HG02973 (cell line): ENCODE measurements around the gene HSPA2.
A peak's percentile ranks its signal among the peaks of the same experiment; 100 is the strongest.

Source experiments
- ATAC-seq: cut with Tn5 transposase; IDR thresholded peaks from one replicate; pipeline ENCODE4 v1.9.1; 2021; ENCODE audit warnings: moderate library complexity; ENCODE audit not compliant: unreplicated experiment

Gene HSPA2

GRCh38 chr14:64540208-64541202 lies at the start of gene HSPA2:
HSPA2 (plus strand) TSS chr14:64540741; CDS start chr14:64540850, 109 bp downstream.
- peak; percentile 92 for ATAC-seq

GRCh38 chr14:64491637-64492036 lies 48.9 kb upstream of the HSPA2 start:
- ATAC-seq, result no peak

DNA sequence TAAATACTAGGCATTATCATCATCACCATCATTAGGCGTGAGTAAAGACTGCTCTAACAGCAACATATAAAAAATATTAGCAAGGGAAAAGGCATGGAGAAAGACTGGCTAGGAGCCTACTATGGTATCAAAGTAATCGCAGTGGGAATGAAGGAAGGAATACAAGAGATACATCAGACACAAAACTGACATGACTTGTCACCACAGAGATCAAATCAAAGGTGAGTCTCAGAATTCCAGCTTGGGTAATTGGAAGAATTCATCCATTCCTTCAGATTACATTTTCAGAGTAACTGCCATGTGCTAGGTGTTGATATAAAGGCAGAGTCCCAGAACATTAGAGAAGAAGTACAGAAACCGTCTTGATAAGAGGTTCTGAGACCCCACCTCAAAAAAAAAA lies 47.1 kb upstream of the HSPA2 start:
- ATAC-seq, result no peak

- no peak for ATAC-seq
Measured at GRCh38 chr14:64495252-64495651, 45.3 kb upstream of the HSPA2 start.

DNA sequence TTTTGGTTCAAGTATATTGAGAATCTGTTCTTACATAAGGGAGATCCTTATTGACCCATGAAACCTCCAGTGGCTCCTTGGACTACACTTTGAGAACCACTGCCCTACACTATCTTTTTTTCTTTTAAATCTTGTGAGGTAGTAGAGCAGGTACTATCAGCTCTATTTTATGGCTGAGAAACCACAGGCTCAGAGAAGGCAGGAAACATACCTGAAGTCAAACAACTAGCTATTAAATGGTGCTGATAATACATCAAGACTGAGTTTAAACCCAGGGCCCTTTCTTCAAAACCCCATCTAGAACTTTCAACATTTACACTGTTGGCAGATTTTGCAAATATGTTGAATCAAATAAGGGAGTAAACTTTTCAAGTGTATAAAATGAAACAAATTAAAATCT lies 43.8 kb upstream of the HSPA2 start:
- no peak for ATAC-seq

DNA sequence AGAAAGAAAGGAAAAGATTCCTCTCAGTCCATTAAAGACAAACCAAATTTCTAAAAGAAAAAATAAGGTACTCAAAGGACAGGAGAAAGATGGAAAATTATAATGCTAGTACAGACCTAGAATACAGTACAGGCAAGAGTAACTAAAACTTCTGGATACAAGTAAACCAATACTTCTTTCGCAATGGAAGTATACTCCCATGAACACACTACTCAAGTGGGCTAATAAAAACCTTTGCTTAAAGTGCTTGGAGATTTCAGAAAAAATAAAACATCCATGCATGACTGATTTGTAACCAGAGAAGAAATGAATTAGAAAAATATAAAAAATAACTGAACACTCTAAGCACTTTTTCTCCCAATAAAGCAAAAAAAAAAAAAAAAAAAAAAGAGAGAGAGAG lies 40.5 kb upstream of the HSPA2 start:
- no peak for ATAC-seq

DNA sequence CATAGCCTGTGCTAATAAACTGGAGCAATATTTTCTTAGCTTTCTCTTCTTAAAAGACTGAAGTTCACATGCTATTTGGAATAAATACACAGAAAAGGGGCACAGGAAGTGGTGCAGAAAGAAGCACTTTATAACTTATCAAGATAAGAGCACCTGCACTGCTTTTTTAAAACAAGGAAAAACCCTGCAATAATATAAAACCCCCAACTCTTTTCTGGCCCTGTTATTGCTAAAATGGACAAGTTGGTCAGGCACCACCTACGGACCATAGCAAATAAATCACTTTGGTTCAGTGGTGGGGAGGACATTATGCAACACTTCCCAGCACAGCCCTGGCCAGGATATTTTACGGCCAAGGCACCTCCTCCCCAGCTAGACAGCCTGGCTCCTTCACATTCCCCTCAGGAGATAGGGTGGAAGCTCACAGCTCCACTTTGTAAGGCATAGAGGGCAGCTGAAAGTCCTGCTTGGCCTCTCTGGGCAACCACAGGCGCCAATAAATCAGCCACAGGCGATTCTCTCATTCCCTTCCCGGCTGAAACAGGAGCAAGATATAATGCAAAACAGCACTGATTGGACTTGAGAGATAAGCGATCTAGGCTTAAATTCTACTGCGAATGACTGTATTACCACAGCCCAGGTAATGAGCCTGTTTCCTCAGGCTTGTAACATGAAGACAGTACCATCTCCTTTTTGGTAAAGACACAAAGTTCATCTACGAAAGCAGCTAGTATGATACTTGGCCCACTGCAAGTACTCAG lies 39.0 kb upstream of the HSPA2 start:
- ATAC-seq, result no peak

GRCh38 chr14:64502456-64502855 lies 38.1 kb upstream of the HSPA2 start:
- ATAC-seq, result no peak

- no peak for ATAC-seq
Measured at GRCh38 chr14:64502887-64503433, 37.6 kb upstream of the HSPA2 start.

- ATAC-seq, result peak; percentile 51
Measured at GRCh38 chr14:64503434-64504309, 36.9 kb upstream of the HSPA2 start, which contains the start of gene ZBTB25. ZBTB25 (minus strand) TSS chr14:64503838; CDS start chr14:64490533, 13,305 bp downstream.

- ATAC-seq, result peak; percentile 23
Measured at GRCh38 chr14:64504310-64504896, 36.1 kb upstream of the HSPA2 start, which contains the start of gene ZBTB1. ZBTB1 (plus strand) TSS chr14:64504770; CDS start chr14:64521505, 16,735 bp downstream.

- ATAC-seq, result peak; percentile 26
Measured at GRCh38 chr14:64504897-64505794, 35.4 kb upstream of the HSPA2 start.

DNA sequence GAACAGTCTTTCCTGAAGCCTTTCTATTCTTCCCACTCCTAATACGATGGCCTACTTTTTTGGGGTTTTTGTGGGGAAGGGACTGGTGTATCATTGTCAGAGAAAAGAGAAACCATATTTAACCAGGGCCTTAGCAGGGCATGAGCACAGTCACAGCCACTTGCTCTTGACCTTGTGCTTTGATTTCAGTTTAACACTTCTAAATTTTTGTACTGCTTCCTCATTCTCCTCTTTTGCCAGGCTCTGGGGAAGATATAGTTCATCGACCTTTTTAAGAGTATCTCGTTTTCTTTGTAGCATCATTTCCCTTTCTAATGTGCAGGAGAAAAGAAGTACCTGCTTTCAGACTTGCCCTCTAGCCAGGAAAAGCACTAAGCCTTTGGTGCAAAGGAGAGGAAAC lies 33.8 kb upstream of the HSPA2 start:
- ATAC-seq, result no peak

DNA sequence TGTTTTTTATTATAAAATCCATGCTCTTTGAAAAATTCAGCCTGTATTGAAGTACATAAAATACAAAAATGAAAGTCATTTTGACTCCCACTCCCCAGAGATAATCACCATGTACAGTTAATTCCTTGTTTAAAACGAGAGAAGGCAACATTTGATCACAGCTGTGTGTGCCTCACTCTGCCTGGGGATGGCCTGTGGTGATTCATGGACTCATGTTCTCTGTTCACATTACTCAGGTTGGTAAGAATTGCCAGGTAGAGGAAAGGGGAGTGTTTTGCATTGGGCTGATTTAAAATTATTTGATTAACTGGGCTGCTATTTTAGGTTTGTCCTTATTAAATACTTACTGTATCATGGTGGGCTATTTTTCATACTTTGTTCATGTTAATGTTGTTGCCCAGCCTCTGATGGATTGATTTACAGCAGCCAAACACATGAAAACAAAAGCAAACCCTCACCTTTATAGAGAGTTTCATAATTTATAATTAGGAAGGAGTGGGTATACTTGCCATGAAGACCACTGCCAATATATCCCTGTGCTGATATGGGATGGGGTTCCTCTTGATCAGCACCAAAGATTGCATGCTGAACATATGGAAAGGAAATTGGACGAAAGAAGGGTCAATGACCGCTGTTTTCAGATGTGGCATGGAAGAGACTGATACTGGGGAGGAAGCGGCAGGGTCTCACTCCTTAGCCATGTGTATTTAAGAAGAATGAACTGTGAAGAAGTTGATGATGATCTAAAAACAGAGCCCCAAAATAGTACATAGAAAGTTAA lies 33.0 kb upstream of the HSPA2 start:
- ATAC-seq, result no peak

DNA sequence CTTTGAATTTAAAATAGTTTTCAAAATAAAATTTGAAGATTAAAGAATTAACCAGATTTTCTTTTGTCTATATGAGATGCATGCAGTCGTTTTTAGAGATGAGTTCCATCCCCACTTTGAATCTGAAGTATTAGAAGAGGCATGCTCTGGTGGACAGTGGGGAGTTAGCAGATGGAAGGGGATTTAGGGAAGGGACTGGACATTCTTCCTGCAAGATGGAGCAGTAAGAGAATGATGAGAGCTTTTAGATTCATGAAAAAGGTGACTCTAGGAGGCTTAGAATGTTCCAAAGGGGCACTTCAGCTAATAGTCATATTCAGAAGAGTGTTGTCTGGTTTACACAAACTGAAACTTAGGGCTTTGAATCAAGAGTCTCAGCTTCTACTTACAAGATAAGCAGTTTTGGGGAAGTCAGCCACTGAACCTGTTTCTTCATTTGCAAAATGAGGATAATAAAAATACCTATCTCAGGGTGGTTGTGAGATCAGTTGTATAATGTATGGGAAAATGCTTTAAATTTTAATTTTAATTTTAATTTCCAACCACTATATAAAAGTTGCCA lies 32.2 kb upstream of the HSPA2 start:
- ATAC-seq, result no peak

GRCh38 chr14:64509036-64509435 lies 31.5 kb upstream of the HSPA2 start:
- ATAC-seq, result no peak

DNA sequence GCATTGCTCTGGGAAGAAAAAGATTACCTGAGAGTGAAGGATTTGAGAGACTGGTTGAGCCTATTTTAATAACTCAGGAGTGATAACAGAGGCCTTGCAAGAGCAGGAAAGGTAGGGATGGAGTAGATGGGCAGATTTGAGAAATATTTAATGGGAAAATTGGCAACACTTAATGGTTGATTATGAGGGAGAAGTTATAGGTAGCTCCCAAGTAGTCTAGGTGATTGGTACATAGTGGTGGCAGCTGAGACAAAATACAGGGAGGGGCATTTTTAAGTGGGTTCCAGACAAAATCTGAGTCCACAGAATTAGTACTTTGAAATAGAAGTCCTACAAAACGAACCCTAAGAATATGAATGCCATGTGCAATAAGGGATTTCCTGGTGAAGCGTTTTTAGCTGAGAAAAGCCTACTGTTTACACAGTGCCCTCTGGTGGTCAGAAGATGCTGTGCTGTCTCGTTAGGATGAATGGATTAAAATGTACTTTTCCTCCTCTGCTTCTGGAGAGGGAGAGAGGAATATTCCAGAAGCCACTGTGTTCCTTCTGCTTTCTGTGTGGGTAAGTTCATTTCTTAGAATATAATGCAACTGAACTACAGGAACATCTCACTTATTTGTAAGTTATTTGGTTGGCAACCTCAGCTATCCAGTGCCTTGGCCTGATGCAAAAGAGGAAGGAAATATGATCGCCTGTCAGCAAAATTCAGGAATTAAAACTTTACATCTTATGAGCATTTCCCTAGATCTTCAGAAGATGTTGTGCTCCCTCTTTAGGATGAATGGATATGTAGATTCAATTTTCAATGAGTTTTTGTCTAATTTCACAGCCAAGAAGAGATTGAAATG lies 29.5 kb upstream of the HSPA2 start:
- ATAC-seq, result no peak
